H9 (cell line): ENCODE measurements around the gene POFUT2. TPM values are rescaled to one million over a fixed set of nuclear protein-coding genes. Genes with fewer than 3 reads are reported as not detected.

ENCODE experiments used
- DNase-seq: peaks from one replicate; pipeline ENCODE4 v3.0.0-alpha.2; 2017
- H2AFZ ChIP-seq: one replicate; pipeline ENCODE4 v1.6.1; 2013; ENCODE audit warnings: mild to moderate bottlenecking, low read length, control low read depth, moderate library complexity
- H2AK5ac ChIP-seq: 2 replicates; pipeline ENCODE4 v1.6.1; 2013; ENCODE audit warnings: low read length, control low read depth, mixed read lengths; ENCODE audit not compliant: insufficient read length
- H2BK120ac ChIP-seq: one replicate; pipeline ENCODE4 v1.6.1; 2013; ENCODE audit warnings: low read depth, mild to moderate bottlenecking, low read length, control low read depth, inconsistent platforms; ENCODE audit not compliant: poor library complexity, severe bottlenecking
- H2BK12ac ChIP-seq: 2 replicates; pipeline ENCODE4 v1.6.1; 2013; ENCODE audit warnings: low read length, control low read depth, mixed read lengths, low read depth; ENCODE audit not compliant: insufficient read length
- H2BK15ac ChIP-seq: 2 replicates; pipeline ENCODE4 v1.6.1; 2013; ENCODE audit warnings: low read depth, low read length, control low read depth
- H2BK20ac ChIP-seq: one replicate; pipeline ENCODE4 v1.6.1; 2013; ENCODE audit warnings: low read depth, mild to moderate bottlenecking, low read length, control low read depth, inconsistent platforms; ENCODE audit not compliant: poor library complexity, severe bottlenecking
- H2BK5ac ChIP-seq: 2 replicates; pipeline ENCODE4 v1.6.1; 2013; ENCODE audit warnings: low read length, control low read depth, mixed read lengths; ENCODE audit not compliant: insufficient read length
- H3K14ac ChIP-seq: 2 replicates; pipeline ENCODE4 v1.6.1; 2013; ENCODE audit warnings: low read length, control low read depth; ENCODE audit not compliant: insufficient read depth
- H3K18ac ChIP-seq: 2 replicates; pipeline ENCODE4 v1.6.1; 2013; ENCODE audit warnings: low read depth, mild to moderate bottlenecking, mixed read lengths, low read length, control low read depth; ENCODE audit not compliant: insufficient read length
- H3K23ac ChIP-seq: 2 replicates; pipeline ENCODE4 v1.6.1; 2013; ENCODE audit warnings: low read length, control low read depth, mixed read lengths, low read depth; ENCODE audit not compliant: insufficient read length
- H3K23me2 ChIP-seq: 2 replicates; pipeline ENCODE4 v1.6.1; 2013; ENCODE audit warnings: low read depth, mild to moderate bottlenecking, mixed read lengths, low read length, control low read depth; ENCODE audit not compliant: insufficient read length, poor library complexity, severe bottlenecking
- H3K27ac ChIP-seq: 2 replicates; pipeline ENCODE4 v1.5.1; 2013; ENCODE audit warnings: low read length, control low read depth, mixed read lengths, low read depth; ENCODE audit not compliant: insufficient read length
- H3K27me3 ChIP-seq: 2 replicates; pipeline ENCODE4 v1.6.1; 2013; ENCODE audit warnings: low read length, control low read depth, inconsistent platforms; ENCODE audit not compliant: insufficient read depth
- H3K4ac ChIP-seq: 2 replicates; pipeline ENCODE4 v1.6.1; 2013; ENCODE audit warnings: low read depth, mild to moderate bottlenecking, control low read depth, inconsistent platforms, low read length, moderate library complexity
- H3K4me1 ChIP-seq: 2 replicates; pipeline ENCODE4 v1.6.1; 2013; ENCODE audit warnings: low read length, control low read depth, inconsistent platforms; ENCODE audit not compliant: insufficient read depth
- H3K4me2 ChIP-seq: 2 replicates; pipeline ENCODE4 v1.6.1; 2013; ENCODE audit warnings: low read length, control low read depth, mixed read lengths; ENCODE audit not compliant: insufficient read length, insufficient read depth
- H3K56ac ChIP-seq: 2 replicates; pipeline ENCODE4 v1.6.1; 2013; ENCODE audit warnings: low read depth, mild to moderate bottlenecking, mixed read lengths, low read length, control low read depth; ENCODE audit not compliant: insufficient read length
- H3K79me1 ChIP-seq: 2 replicates; pipeline ENCODE4 v1.6.1; 2013; ENCODE audit warnings: low read depth, mild to moderate bottlenecking, moderate library complexity, low read length, control low read depth, inconsistent platforms; ENCODE audit not compliant: insufficient read depth, poor library complexity, severe bottlenecking
- H3K79me2 ChIP-seq: 2 replicates; pipeline ENCODE4 v1.6.1; 2013; ENCODE audit warnings: low read length, control low read depth, inconsistent platforms; ENCODE audit not compliant: insufficient read depth
- H3K9ac ChIP-seq: 2 replicates; pipeline ENCODE4 v1.6.1; 2013; ENCODE audit warnings: low read length, control low read depth, mixed read lengths; ENCODE audit not compliant: insufficient read length; ENCODE audit errors: extremely low read depth
- H3K9me3 ChIP-seq: one replicate; pipeline ENCODE4 v1.6.1; 2013; ENCODE audit warnings: low read depth, low read length, inconsistent platforms; ENCODE audit not compliant: control insufficient read depth
- H3T11ph ChIP-seq: one replicate; pipeline ENCODE4 v1.6.1; 2013; ENCODE audit warnings: mild to moderate bottlenecking, low read length, control low read depth, inconsistent platforms
- H4K20me1 ChIP-seq: one replicate; pipeline ENCODE4 v1.6.1; 2013; ENCODE audit not compliant: control insufficient read depth, insufficient read length, insufficient read depth
- H4K5ac ChIP-seq: 2 replicates; pipeline ENCODE4 v1.6.1; 2013; ENCODE audit warnings: low read depth, mild to moderate bottlenecking, mixed read lengths, low read length, control low read depth; ENCODE audit not compliant: insufficient read length
- H4K8ac ChIP-seq: replicated peaks from 2 replicates; pipeline ENCODE4 v1.6.1; 2013; ENCODE audit warnings: low read length, control low read depth, mixed read lengths, low read depth; ENCODE audit not compliant: insufficient read length
- H4K91ac ChIP-seq: 2 replicates; pipeline ENCODE4 v1.6.1; 2013; ENCODE audit warnings: low read depth, mild to moderate bottlenecking, moderate library complexity, mixed read lengths, low read length, control low read depth; ENCODE audit not compliant: insufficient read length
- H3K27ac Mint-ChIP-seq, 3 experiments: 2 replicates in 2 of 3; 3 replicates in 1 of 3; pipeline ENCODE4 v1.8.0; 2020 to 2021; ENCODE audit warnings: mixed read lengths in 3 of 3, mild to moderate bottlenecking in 1 of 3, moderate library complexity in 1 of 3
- H3K27me3 Mint-ChIP-seq: 2 replicates; pipeline ENCODE4 v1.8.0; 2021; ENCODE audit warnings: low read depth, mild to moderate bottlenecking, moderate library complexity, mixed read lengths
- H3K36me3 Mint-ChIP-seq, 3 experiments: 2 replicates in 2 of 3; 3 replicates in 1 of 3; pipeline ENCODE4 v1.8.0; 2020 to 2021; ENCODE audit warnings: low read depth in 3 of 3, mixed read lengths in 3 of 3; ENCODE audit not compliant: insufficient read depth in 1 of 3
- H3K4me1 Mint-ChIP-seq, 2 experiments: 2 replicates each; pipeline ENCODE4 v1.8.0; 2020; ENCODE audit warnings: mixed read lengths in 2 of 2
- H3K4me3 Mint-ChIP-seq, 2 experiments: 2 replicates in 1 of 2; 3 replicates in 1 of 2; pipeline ENCODE4 v1.8.0; 2020 to 2021; ENCODE audit warnings: mild to moderate bottlenecking in 2 of 2, mixed read lengths in 2 of 2, moderate library complexity in 1 of 2
- H3K9me3 Mint-ChIP-seq, 2 experiments: 2 replicates in 1 of 2; 3 replicates in 1 of 2; pipeline ENCODE4 v1.8.0; 2020; ENCODE audit warnings: mild to moderate bottlenecking in 2 of 2, mixed read lengths in 2 of 2, moderate library complexity in 1 of 2
- CTCF ChIP-seq: fragments of 200-600 bp; sonication (generic); conservative IDR thresholded peaks from 3 replicates; pipeline ENCODE4 v1.8.0; 2021; ENCODE audit warnings: antibody characterized with exemption, mild to moderate bottlenecking
- WGBS: extraction: QIAGEN DNeasy Blood & Tissue Kit; methylation state at CpG from one replicate; pipeline ENCODE4 v1.1.7; 2013; ENCODE audit warnings: missing lambda C conversion rate, low lambda C conversion rate, mixed read lengths; ENCODE audit not compliant: insufficient read length; ENCODE audit errors: extremely low coverage; 5-methylcytosine and 5-hydroxymethylcytosine counted together
- total RNA-seq: library from RNA; stranded (reverse); gene quantifications from 2 replicates; pipeline ENCODE4 v1.2.1, GENCODE V29; 2021

The POFUT2 gene
- total RNA-seq, 1 experiment from 2014 or later = 34.8 TPM

- H3K9me3 ChIP-seq = no peaks in the 10 kb centered on the region
- H4K5ac ChIP-seq = no peak overlapping the region
- H2AFZ ChIP-seq = no peak overlapping the region
- H4K8ac ChIP-seq = no peak overlapping the region
- Mint-ChIP-seq H3K9me3 (peaks cover 4 to 9% of the 10 kb centered on the region in 2 experiments; a peak in 4 of 5 replicates), H3K27ac (peak overlapping the region in 2 of 3 experiments; percentile 11 to 49; a peak in 3 of 7 replicates), H3K4me3 (no peak overlapping the region), H3K27me3 (peaks cover 20% of the 10 kb centered on the region), H3K4me1 (peaks cover 37 to 39% of the 10 kb centered on the region in 2 experiments), H3K36me3 (no peaks in the 10 kb centered on the region)
- no peak overlapping the region for H3K27ac ChIP-seq
- H3K79me2 ChIP-seq = no peaks in the 10 kb centered on the region
- H2BK120ac ChIP-seq = no peak overlapping the region
- no peak overlapping the region for H3K56ac ChIP-seq
- no peak overlapping the region for H3K9ac ChIP-seq
- no peak overlapping the region for H2BK12ac ChIP-seq
- DNase-seq = peak; percentile 53
- no peak overlapping the region for H2BK20ac ChIP-seq
- H3K4me2 ChIP-seq = no peak overlapping the region
- H3K14ac ChIP-seq = no peak overlapping the region
- H3T11ph ChIP-seq = no peak overlapping the region
- H3K23me2 ChIP-seq = no peaks in the 10 kb centered on the region
- no peak overlapping the region for H2BK5ac ChIP-seq
- no peak overlapping the region for H3K4ac ChIP-seq
- no peak overlapping the region for H3K23ac ChIP-seq
- no peak overlapping the region for H2BK15ac ChIP-seq
- H4K20me1 ChIP-seq = no peaks in the 10 kb centered on the region
- peak overlapping the region; percentile 21 for H3K18ac ChIP-seq
- no peak overlapping the region for H2AK5ac ChIP-seq
- H3K4me1 ChIP-seq = no peaks in the 10 kb centered on the region; the same call in 1 of the 2 replicates
- no peaks in the 10 kb centered on the region for H3K79me1 ChIP-seq
- no peak overlapping the region for H4K91ac ChIP-seq
- TF ChIP-seq CTCF = no peak; the same call in 2 of the 3 replicates
- WGBS = no CpG with 5 or more reads among the region's 8 CpGs
- H3K27me3 ChIP-seq = no peaks in the 10 kb centered on the region
These were observed 49.2 kb upstream of the POFUT2 start for GRCh38 chr21:45336870-45337269.
